ENCODE data around the gene LRRC15.
A peak's percentile ranks its signal among the peaks of the same experiment; 100 is the strongest.

The LRRC15 gene

DNA sequence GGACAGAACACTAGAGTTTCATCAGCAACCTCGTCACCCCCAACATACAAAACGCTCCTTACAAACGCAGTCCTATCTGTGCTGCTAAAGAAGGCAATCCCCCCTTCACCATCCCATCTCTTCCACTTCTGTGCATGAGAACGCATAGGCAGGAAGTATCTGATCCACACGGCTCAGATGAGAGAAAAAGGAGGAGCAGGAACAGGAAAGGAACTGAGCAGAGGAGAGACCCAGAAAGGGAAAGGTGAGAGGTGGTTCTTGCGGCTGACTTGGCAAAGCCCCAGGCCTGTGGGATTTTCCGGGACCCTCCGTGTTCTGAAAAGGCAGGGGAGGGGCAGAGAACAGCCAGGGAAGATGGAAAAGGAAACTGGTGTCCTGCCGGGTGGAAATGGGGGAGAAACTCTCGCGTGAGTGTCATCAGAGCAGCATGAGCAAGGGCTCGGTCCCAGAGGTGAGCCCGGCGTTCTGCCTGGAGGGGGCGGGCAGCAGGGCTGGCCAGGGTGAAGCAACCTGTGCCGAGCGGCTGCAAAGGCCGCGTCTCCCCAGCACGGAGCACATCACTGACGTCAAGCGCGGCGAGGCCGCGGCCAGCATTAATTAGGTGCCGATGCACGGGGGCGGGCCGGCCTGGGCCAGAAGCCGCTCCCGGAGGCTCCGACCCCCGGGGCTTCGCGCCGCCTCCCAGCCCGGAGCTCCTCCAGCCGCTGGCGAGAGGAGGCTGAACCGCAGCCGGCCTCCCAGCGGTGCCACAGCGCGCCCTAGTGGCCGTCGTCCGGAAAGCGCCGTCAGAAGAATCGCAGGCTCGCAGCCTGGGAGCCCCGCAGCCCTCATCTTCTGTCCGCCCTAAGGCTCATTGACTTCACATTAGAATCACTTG is 54.2 kb downstream of the LRRC15 start:
- no peak for DNase-seq (ENCODE audit: low read depth)
- TF ChIP-seq, protein P1, sequence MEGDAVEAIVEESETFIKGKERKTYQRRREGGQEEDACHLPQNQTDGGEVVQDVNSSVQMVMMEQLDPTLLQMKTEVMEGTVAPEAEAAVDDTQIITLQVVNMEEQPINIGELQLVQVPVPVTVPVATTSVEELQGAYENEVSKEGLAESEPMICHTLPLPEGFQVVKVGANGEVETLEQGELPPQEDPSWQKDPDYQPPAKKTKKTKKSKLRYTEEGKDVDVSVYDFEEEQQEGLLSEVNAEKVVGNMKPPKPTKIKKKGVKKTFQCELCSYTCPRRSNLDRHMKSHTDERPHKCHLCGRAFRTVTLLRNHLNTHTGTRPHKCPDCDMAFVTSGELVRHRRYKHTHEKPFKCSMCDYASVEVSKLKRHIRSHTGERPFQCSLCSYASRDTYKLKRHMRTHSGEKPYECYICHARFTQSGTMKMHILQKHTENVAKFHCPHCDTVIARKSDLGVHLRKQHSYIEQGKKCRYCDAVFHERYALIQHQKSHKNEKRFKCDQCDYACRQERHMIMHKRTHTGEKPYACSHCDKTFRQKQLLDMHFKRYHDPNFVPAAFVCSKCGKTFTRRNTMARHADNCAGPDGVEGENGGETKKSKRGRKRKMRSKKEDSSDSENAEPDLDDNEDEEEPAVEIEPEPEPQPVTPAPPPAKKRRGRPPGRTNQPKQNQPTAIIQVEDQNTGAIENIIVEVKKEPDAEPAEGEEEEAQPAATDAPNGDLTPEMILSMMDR (IDR thresholded peaks at IDR 0.05; ENCODE audit: low read depth, low read length, missing control alignments), result peak; percentile 83
- H3K4me3 ChIP-seq (ENCODE audit: low read depth, low read length), result peak overlapping the region; percentile 44

DNA sequence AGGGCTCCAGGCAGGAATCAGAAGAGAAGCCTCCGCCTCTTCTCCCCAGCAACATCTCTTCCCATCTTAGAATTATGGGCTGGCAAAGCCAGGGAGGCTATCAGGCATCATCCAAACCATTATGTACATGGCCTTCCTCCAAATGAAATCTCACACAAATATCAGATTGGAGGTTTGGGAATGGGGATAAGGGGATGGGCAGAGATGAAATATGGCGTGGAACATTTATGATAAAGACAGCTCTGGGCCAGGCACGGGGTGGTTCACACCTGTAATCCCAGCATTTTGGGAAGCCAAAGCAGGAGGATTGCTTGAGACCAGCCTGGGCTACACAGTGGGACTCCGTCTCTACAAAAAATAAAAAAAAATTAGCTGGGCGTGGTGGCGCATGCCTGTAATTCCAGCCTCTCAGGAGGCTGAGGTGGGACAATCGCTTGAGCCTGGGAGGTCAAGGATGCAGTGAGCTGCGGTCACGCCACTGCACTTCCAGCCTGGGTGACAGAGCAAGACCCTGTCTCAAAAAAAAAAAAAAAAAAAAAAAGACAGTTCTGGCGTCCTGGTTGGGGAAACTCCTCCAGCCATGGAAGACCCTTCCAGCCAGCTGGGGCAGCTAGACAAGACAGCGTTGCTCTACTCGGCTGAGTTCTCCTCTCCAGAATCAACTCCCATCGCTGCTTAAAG is 55.0 kb downstream of the LRRC15 start:
- TF ChIP-seq, protein P1 (IDR thresholded peaks at IDR 0.05; ENCODE audit: low read depth, low read length, missing control alignments), result no peak
- H3K4me3 ChIP-seq (ENCODE audit: low read depth, low read length), result 0 out of 2 replicates have a peak overlapping the region, but pooled peaks have one; percentile 44
- DNase-seq (ENCODE audit: low read depth), result no peak

DNA sequence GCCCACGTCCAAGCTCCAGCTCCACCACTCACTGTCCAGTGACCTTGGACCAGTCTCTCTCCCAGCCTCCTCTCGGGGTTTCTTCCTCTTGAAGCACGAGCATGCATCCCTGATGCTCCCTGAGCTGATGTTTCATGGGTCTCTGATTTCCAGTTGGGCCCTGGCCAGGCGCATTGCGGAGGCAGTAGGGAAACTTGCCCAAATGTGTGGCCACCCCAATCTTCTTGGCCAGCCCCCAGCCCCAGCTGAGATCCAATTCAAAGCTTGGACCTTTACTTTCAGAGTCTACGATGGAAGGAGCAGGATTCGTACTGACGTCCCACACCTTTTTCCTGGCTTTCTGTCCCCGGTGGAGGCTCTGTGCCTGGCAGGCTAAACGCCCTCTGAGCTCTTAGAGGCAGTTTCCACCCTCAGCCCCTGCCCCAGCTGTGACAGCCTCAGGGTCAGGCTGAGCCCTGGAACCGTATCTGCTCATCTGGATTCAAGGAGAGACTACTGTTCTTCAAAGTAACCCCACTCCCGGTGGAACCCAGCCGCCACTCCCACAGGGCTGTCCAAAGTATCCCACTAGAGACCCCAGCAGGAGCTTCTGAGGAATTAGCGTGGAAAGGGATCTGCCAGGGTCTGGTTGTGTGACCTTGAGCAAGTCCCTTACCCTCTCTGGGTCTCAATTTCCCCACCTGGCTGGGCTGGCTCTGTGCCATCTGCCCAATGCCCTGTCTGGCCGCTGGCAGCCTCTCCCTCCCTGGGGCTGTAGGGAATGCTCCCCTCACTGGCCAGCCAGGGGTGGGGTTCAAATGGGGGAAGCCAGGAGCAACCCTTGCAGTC is 55.8 kb downstream of the LRRC15 start:
- TF ChIP-seq, protein P1 (IDR thresholded peaks at IDR 0.05; ENCODE audit: low read depth, low read length, missing control alignments), result peak; percentile 41
- no peak for DNase-seq (ENCODE audit: low read depth)
- H3K4me3 ChIP-seq (ENCODE audit: low read depth, low read length), result no peak overlapping the region

DNA sequence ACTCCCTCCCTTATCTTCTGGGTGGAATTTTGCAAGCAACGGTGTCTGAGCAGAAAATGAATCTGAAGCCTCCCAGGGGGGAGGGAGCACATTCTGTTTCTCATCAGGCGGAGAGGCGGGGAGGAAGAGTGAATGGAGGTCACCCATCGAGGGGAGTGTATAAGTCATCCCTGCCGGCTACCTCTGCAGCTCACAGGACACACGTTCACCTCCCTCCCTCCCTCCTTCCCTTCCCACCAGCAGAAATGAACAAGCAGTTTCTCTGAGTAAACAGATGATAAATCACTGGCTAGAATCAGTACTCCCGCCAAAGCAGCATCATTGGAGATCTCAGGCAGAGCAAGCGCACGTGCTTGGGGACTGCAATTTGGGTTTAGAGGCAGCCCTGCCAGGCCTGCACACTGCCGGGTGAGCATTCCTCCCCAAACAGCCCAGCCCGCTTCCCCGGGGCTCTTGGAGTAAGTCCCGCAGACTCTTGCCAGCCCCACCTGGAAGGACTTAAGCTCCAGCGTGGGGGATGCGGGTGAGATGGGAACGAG is 56.7 kb downstream of the LRRC15 start:
- no peak overlapping the region for H3K4me3 ChIP-seq (ENCODE audit: low read depth, low read length)
- DNase-seq (ENCODE audit: low read depth), result no peak
- TF ChIP-seq, protein P1 (IDR thresholded peaks at IDR 0.05; ENCODE audit: low read depth, low read length, missing control alignments), result no peak

DNA sequence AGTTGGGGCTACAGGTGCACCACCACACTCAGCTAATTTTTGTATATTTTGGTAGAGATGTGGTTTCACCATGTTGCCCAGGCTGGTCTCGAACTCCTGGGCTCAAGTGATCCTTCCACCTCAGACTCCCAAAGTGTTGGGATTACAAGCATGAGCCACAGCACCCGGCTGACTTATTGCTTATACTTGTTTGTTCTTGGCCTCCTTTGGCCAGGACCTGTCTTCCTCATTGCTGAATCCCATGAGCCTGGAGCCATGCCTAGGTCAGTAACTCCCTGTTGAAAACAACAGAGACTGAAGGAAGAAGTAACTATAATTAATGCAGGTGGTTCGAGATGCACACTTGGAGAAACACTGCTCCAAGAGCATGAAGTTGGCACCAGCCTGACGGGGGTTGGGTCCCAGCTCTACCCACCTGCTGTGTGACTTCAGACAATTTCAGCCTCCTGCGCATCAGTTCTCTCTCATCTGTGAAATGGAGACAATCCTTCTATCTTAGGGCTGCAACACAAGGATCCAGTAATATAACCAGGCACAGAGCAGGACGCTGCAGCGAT is 57.3 kb downstream of the LRRC15 start:
- H3K4me3 ChIP-seq (ENCODE audit: low read depth, low read length), result no peak overlapping the region
- DNase-seq (ENCODE audit: low read depth), result no peak
- TF ChIP-seq, protein P1 (IDR thresholded peaks at IDR 0.05; ENCODE audit: low read depth, low read length, missing control alignments), result no peak

DNA sequence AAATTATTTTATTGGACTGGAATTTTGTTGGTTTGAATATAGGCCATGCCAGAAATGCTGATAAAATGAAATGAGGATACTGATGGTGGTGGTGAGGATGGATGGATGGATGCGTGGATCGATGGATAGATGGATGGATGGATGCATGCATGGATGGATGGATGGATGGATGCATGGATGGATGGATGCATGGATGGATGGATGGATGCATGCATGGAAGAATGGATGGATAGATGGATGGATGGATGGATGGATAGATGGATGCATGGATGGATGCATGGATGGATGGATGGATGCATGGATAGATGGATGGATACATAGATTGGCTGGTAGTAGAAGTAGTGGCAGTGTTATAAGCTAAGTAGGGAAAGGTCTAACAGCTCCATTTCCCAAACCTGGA is 58.5 kb downstream of the LRRC15 start:
- no peak overlapping the region for H3K4me3 ChIP-seq (ENCODE audit: low read depth, low read length)
- TF ChIP-seq, protein P1 (IDR thresholded peaks at IDR 0.05; ENCODE audit: low read depth, low read length, missing control alignments), result no peak
- no peak for DNase-seq (ENCODE audit: low read depth)

Measured in GM12864 (cell line).